ENCODE data around the gene TMPRSS13.

- no peak for TF ChIP-seq CTCF (IDR thresholded peaks at IDR 0.05; ENCODE audit: poor library complexity, severe bottlenecking)
- no peak for TF ChIP-seq POLR2AphosphoS5 (IDR thresholded peaks at IDR 0.05)
- TF ChIP-seq EP300 (conservative IDR thresholded peaks at IDR 0.05; ENCODE audit: poor library complexity, severe bottlenecking) = no peak
- TF ChIP-seq EZH2 (IDR thresholded peaks at IDR 0.05; ENCODE audit: borderline replicate concordance, insufficient read depth, low read length, poor library complexity, severe bottlenecking) = no peak
Measured at GRCh38 chr11:117881217-117881616, 48.0 kb downstream of the TMPRSS13 start.

Measured in neural cell (in vitro differentiated cells).